ENCODE data around the gene GFY.

The GFY gene

GRCh38 chr19:49425178-49425577 is at the start of gene GFY:
Gene GFY, plus strand, starts transcription at chr19:49425388. Its CDS starts 1,043 bp downstream, at chr19:49426431.
- DNase-seq: no peak

GRCh38 chr19:49378512-49378911 is 46.7 kb upstream of the GFY start:
- no peak for DNase-seq

- DNase-seq: no peak
Observed at GRCh38 chr19:49380391-49380790, 44.8 kb upstream of the GFY start.

GRCh38 chr19:49382639-49383038 is 42.5 kb upstream of the GFY start:
- DNase-seq: no peak

- no peak for DNase-seq
Observed at GRCh38 chr19:49383599-49383998, 41.6 kb upstream of the GFY start.

- DNase-seq: no peak
Observed at GRCh38 chr19:49387936-49388372, 37.2 kb upstream of the GFY start, which contains the start of gene KASH5. Gene KASH5, plus strand, starts transcription at chr19:49388249. Its CDS starts 2,635 bp downstream, at chr19:49390884.

GRCh38 chr19:49389406-49389805 is 35.8 kb upstream of the GFY start:
- DNase-seq: no peak

- no peak for DNase-seq
Observed at GRCh38 chr19:49390131-49390928, 34.9 kb upstream of the GFY start.

- peak; percentile 93 for DNase-seq
Observed at GRCh38 chr19:49390929-49391359, 34.2 kb upstream of the GFY start.

GRCh38 chr19:49391581-49392399 is 33.4 kb upstream of the GFY start:
- peak; percentile 55 for DNase-seq

- DNase-seq: no peak
Observed at GRCh38 chr19:49393881-49394280, 31.3 kb upstream of the GFY start.

- peak; percentile 94 for DNase-seq
Observed at GRCh38 chr19:49395581-49396407, 29.4 kb upstream of the GFY start.

GRCh38 chr19:49396738-49397505 is 28.3 kb upstream of the GFY start:
- no peak for DNase-seq

GRCh38 chr19:49398001-49398615 is 27.1 kb upstream of the GFY start:
- no peak for DNase-seq

- no peak for DNase-seq
Observed at GRCh38 chr19:49398931-49399330, 26.3 kb upstream of the GFY start.

- DNase-seq: no peak
Observed at GRCh38 chr19:49400029-49400428, 25.2 kb upstream of the GFY start.

GRCh38 chr19:49403404-49404187 is 21.6 kb upstream of the GFY start:
- peak; percentile 99 for DNase-seq

- DNase-seq: no peak
Observed at GRCh38 chr19:49407079-49407478, 18.1 kb upstream of the GFY start.

GRCh38 chr19:49407482-49408015 is 17.6 kb upstream of the GFY start:
- no peak for DNase-seq

- DNase-seq: no peak
Observed at GRCh38 chr19:49408816-49409440, 16.3 kb upstream of the GFY start.

All from NCI-H524 treated with DMSO at 0.1 percent for 48 hours (cell line).